BE2C (cell line): ENCODE results near the gene EIF4G3.

ENCODE experiments used
- DNase-seq: peaks from one replicate; pipeline ENCODE4 v3.0.0-alpha.2; 2020
- H3K27me3 ChIP-seq: fragments of 250-450 bp; sonication (Bioruptor Pico); 2 replicates; pipeline ENCODE4 v1.5.1; 2020; ENCODE audit warnings: mild to moderate bottlenecking
- H3K36me3 ChIP-seq: fragments of 250-450 bp; sonication (Bioruptor Pico); 2 replicates; pipeline ENCODE4 v1.5.1; 2020; ENCODE audit warnings: mild to moderate bottlenecking
- H3K4me1 ChIP-seq: fragments of 250-450 bp; sonication (Bioruptor Pico); 2 replicates; pipeline ENCODE4 v1.5.1; 2020
- H3K4me3 ChIP-seq: 2 replicates; pipeline ENCODE4 v1.5.1; 2011; ENCODE audit warnings: low read depth, low read length
- H3K9me3 ChIP-seq: fragments of 250-450 bp; sonication (Bioruptor Pico); 2 replicates; pipeline ENCODE4 v1.5.1; 2020
- TF ChIP-seq, protein P1 (sequence below): IDR thresholded peaks from 2 replicates; pipeline ENCODE4 v1.5.1; 2012; ENCODE audit warnings: mild to moderate bottlenecking, low read depth, low read length

EIF4G3 gene

DNA sequence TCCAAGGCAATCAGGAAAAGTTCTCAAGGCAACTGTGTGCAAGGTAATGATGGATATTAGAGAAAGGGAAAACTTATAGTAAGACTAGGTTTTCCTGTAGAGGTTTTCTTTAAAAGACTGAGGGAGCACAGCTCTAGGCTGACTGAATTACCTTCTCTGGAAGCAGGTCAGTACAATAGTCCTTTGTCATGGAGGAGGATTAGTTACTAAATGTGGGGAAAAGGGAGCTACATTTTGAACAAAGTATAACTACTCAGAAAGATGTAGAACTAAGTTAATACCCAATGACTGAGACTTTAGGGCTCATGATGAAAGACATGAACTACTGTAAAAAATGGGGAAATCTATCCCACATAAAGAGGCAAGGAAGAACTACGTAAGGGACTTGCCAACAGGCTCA, 241.0 kb downstream of the EIF4G3 start:
- Histone ChIP-seq H3K27me3 (no peaks in the 10 kb centered on the region), H3K9me3 (no peaks in the 10 kb centered on the region), H3K36me3 (no peaks in the 10 kb centered on the region), H3K4me3 (no peak overlapping the region), H3K4me1 (no peaks in the 10 kb centered on the region)
- TF ChIP-seq, protein P1, sequence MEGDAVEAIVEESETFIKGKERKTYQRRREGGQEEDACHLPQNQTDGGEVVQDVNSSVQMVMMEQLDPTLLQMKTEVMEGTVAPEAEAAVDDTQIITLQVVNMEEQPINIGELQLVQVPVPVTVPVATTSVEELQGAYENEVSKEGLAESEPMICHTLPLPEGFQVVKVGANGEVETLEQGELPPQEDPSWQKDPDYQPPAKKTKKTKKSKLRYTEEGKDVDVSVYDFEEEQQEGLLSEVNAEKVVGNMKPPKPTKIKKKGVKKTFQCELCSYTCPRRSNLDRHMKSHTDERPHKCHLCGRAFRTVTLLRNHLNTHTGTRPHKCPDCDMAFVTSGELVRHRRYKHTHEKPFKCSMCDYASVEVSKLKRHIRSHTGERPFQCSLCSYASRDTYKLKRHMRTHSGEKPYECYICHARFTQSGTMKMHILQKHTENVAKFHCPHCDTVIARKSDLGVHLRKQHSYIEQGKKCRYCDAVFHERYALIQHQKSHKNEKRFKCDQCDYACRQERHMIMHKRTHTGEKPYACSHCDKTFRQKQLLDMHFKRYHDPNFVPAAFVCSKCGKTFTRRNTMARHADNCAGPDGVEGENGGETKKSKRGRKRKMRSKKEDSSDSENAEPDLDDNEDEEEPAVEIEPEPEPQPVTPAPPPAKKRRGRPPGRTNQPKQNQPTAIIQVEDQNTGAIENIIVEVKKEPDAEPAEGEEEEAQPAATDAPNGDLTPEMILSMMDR = no peak
- no peak for DNase-seq

DNA sequence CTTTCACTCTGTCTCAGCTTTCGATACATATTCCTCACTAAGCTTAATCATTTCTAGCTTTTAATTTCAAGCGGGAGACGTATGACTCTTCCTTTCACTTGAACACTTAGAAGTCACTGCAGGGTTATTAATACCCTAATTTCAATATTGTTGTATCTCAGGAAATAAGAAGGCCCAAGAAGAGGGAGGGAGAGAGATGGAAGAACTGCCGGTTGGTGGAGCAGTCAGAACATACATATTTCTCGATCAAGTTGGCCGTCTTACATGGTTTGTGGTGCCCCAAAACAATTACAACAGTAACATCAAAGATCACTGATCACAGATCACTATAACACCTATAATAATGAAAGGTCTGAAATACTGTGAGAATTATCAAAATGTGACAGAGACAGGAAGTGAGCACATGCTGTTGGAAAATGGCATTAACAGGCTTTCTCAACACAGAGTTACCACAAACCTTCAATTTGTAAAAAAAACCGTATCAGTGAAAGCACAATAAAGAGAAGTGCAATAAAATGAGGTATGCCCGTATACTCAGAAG, 244.2 kb downstream of the EIF4G3 start:
- no peaks in the 10 kb centered on the region for H3K4me1 ChIP-seq
- TF ChIP-seq, protein P1 = no peak
- DNase-seq = no peak
- no peaks in the 10 kb centered on the region for H3K9me3 ChIP-seq
- H3K4me3 ChIP-seq = no peak overlapping the region
- H3K27me3 ChIP-seq = no peaks in the 10 kb centered on the region
- H3K36me3 ChIP-seq = no peaks in the 10 kb centered on the region

DNA sequence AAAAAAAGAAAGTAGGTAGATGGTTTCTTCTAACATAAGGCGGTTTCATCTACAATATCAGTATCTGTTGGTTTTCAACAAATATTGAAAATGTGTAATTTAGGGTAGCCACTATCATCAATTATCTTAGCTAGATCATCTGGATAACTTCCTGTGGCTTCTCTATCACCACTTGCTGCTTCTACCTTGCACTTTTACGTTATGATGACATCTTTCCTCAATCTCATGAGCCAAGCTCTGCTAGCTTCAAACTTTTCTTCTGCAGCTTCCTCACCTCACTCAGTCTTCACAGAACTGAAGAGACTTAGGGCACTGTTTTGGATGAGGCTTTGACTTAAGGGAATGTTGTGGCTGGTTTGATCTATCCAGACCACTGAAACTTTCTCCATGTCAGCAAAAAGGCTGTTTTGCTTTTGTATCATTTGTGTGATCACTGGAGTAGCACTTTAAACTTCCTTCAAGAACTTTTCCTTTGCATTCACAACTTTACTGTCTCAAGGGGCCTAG, 244.7 kb downstream of the EIF4G3 start:
- no peak overlapping the region for H3K4me3 ChIP-seq
- TF ChIP-seq, protein P1 = no peak
- no peaks in the 10 kb centered on the region for H3K4me1 ChIP-seq
- no peaks in the 10 kb centered on the region for H3K9me3 ChIP-seq
- DNase-seq = no peak
- H3K36me3 ChIP-seq = no peaks in the 10 kb centered on the region
- H3K27me3 ChIP-seq = no peaks in the 10 kb centered on the region

DNA sequence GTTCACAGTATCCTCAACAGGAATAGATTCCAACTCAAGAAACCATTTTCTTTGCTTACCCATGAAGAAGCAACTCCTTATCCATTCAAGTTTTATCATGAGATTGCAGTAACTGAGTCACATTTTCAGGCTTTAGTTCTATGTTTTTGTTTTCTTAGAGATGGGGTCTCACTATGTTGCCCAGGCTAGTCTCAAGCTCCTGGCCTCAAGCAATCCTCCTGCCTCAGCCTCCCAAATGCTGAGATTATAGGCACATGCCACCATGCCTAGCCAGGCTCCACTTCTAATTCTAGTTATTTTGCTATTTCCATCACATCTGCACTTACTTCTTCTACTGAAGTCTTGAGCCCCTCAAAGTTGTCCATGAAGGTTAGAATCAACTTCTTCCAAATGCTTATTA, 246.3 kb downstream of the EIF4G3 start:
- TF ChIP-seq, protein P1 = no peak
- Histone ChIP-seq H3K27me3 (no peaks in the 10 kb centered on the region), H3K4me1 (no peaks in the 10 kb centered on the region), H3K4me3 (no peak overlapping the region), H3K36me3 (no peaks in the 10 kb centered on the region), H3K9me3 (no peaks in the 10 kb centered on the region)
- no peak for DNase-seq

DNA sequence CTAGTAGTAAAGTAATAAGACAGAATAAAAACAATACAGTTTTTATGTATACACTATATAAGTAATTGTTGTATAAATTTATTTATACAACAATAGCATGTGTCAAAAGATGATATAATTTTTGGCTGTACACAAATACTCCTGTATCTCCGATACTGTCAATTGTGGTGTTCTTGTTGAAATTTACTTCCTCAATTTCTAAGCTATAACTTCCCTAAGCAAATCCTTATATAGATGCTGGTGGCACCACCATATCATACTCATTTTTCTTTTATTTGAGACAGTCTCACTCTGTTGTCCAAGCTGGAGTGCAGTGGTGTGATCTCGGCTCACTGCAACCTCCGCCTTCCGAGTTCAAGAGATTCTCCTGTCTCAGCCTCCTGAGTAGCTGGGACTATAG, 248.6 kb downstream of the EIF4G3 start:
- DNase-seq = no peak
- no peaks in the 10 kb centered on the region for H3K9me3 ChIP-seq
- TF ChIP-seq, protein P1 = no peak
- H3K27me3 ChIP-seq = no peaks in the 10 kb centered on the region
- H3K36me3 ChIP-seq = no peaks in the 10 kb centered on the region
- no peaks in the 10 kb centered on the region for H3K4me1 ChIP-seq
- H3K4me3 ChIP-seq = no peak overlapping the region

DNA sequence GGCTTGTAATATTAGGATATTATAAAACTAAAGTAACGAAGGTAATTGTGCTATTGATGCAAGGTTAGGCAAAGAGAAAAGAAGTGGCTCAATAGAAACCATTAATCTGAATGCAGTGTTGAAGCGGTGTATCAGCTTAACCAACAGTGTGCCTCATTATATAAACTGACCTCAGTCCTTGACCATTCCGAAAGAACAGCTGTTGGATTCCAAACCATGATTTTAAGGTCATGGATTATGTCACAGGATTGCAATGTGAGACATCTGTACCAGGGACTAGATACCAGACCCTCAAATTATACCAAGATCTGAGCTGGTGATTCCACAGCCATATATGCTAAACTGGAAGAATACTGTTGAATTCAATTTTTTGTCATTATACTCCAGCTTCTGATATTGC, 255.4 kb downstream of the EIF4G3 start:
- Histone ChIP-seq H3K4me3 (no peak overlapping the region), H3K27me3 (no peaks in the 10 kb centered on the region), H3K36me3 (no peaks in the 10 kb centered on the region), H3K9me3 (no peaks in the 10 kb centered on the region), H3K4me1 (no peaks in the 10 kb centered on the region)
- TF ChIP-seq, protein P1 = no peak
- no peak for DNase-seq
